Thoracic aorta (tissue), 2 donors: ENCODE results near the gene ADI1. TPM values are rescaled to one million over a fixed set of nuclear protein-coding genes. Genes with fewer than 3 reads are reported as not detected.

ENCODE experiments used
- ATAC-seq: fragments of 150-250 bp; one replicate; pipeline ENCODE4 v1.8.0; 2017; ENCODE audit warnings: low read depth; ENCODE audit not compliant: insufficient number of reproducible peaks, low FRiP score
- DNase-seq: peaks from one replicate; pipeline ENCODE4 v3.0.0-alpha.2; 2020; ENCODE audit warnings: low spot score
- H3K27ac ChIP-seq, 2 donors: fragments of 200-600 bp; sonication (generic); 1 replicate in 1 of 2; 2 replicates in 1 of 2; pipeline ENCODE4 v1.5.1; 2016; ENCODE audit warnings: mild to moderate bottlenecking in 2 of 2, moderate library complexity in 2 of 2
- H3K27me3 ChIP-seq: fragments of 200-600 bp; sonication (generic); replicated peaks from 2 replicates; pipeline ENCODE4 v1.6.0; 2016; ENCODE audit warnings: mild to moderate bottlenecking; ENCODE audit not compliant: insufficient read depth
- H3K36me3 ChIP-seq: fragments of 200-600 bp; sonication (generic); one replicate; pipeline ENCODE4 v1.5.1; 2016
- H3K4me1 ChIP-seq, 2 donors: fragments of 200-600 bp; sonication (generic); 1 replicate in 1 of 2; 2 replicates in 1 of 2; pipeline versions ENCODE4 v1.5.1 to v1.6.0; 2016; ENCODE audit warnings: low read depth in 2 of 2, mild to moderate bottlenecking in 1 of 2; ENCODE audit not compliant: control insufficient read depth in 1 of 2
- H3K4me3 ChIP-seq: fragments of 200-600 bp; sonication (generic); 2 replicates; pipeline ENCODE4 v1.5.1; 2016; ENCODE audit warnings: mild to moderate bottlenecking
- H3K9me3 ChIP-seq: fragments of 200-600 bp; sonication (generic); 2 replicates; pipeline ENCODE4 v1.5.1; 2016
- total RNA-seq, 2 donors: library from RNA; depleted of rRNA; stranded (reverse); fragments of >200 nt; gene quantifications; one replicate each; pipeline versions ENCODE4 v1.1.0 to v1.2.3, GENCODE V29; 2016
- TF ChIP-seq, protein P1 (sequence below): fragments of 200-600 bp; sonication (generic); IDR thresholded peaks from one replicate; pipeline ENCODE4 v1.5.1; 2019; ENCODE audit warnings: antibody characterized with exemption

ADI1 gene
- total RNA-seq, 2 donors from 2014 or later = 120 to 126 TPM

DNA sequence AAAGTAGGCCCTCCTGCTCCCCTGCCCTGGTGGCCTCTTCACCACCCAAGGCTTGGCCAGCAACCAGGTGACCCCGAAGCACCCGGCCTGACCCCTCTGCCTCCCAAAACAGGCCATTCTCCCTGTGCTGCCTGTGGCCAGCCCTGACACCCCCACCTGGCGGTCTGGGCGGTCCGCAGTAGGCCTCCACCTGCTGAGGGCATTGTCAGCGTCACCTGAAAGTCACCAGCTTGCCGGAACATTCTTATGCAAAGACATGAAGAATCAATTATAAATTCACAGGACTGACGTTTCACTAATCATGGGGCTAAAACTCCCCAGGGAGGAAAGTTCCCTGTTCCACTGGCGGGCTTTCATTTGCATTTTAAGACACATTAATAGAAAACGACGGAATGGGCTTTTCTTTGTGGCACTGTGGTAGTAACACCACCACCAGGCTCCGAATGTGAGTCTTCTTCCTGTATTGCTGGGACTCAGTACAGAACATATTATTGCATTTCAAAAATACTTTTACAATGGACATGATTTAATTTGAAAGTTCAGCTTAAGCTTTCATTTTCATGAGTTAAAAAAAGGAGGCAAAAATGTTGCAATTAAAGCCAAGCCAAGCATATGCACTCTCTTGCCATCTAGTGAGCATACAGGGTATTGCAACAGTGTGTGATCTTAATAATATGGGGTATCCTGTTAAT lies 57.4 kb downstream of the ADI1 start:
- H3K27ac ChIP-seq = peak overlapping the region; percentile 72 to 86
- H3K4me3 ChIP-seq = peak overlapping the region; percentile 44
- no peak for ATAC-seq
- no peaks in the 10 kb centered on the region for H3K27me3 ChIP-seq
- DNase-seq = no peak
- peaks cover 8 to 32% of the 10 kb centered on the region in 2 donors for H3K4me1 ChIP-seq
- peaks cover 14% of the 10 kb centered on the region for H3K36me3 ChIP-seq
- TF ChIP-seq, protein P1, sequence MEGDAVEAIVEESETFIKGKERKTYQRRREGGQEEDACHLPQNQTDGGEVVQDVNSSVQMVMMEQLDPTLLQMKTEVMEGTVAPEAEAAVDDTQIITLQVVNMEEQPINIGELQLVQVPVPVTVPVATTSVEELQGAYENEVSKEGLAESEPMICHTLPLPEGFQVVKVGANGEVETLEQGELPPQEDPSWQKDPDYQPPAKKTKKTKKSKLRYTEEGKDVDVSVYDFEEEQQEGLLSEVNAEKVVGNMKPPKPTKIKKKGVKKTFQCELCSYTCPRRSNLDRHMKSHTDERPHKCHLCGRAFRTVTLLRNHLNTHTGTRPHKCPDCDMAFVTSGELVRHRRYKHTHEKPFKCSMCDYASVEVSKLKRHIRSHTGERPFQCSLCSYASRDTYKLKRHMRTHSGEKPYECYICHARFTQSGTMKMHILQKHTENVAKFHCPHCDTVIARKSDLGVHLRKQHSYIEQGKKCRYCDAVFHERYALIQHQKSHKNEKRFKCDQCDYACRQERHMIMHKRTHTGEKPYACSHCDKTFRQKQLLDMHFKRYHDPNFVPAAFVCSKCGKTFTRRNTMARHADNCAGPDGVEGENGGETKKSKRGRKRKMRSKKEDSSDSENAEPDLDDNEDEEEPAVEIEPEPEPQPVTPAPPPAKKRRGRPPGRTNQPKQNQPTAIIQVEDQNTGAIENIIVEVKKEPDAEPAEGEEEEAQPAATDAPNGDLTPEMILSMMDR = peak; percentile 90
- H3K9me3 ChIP-seq = no peaks in the 10 kb centered on the region

DNA sequence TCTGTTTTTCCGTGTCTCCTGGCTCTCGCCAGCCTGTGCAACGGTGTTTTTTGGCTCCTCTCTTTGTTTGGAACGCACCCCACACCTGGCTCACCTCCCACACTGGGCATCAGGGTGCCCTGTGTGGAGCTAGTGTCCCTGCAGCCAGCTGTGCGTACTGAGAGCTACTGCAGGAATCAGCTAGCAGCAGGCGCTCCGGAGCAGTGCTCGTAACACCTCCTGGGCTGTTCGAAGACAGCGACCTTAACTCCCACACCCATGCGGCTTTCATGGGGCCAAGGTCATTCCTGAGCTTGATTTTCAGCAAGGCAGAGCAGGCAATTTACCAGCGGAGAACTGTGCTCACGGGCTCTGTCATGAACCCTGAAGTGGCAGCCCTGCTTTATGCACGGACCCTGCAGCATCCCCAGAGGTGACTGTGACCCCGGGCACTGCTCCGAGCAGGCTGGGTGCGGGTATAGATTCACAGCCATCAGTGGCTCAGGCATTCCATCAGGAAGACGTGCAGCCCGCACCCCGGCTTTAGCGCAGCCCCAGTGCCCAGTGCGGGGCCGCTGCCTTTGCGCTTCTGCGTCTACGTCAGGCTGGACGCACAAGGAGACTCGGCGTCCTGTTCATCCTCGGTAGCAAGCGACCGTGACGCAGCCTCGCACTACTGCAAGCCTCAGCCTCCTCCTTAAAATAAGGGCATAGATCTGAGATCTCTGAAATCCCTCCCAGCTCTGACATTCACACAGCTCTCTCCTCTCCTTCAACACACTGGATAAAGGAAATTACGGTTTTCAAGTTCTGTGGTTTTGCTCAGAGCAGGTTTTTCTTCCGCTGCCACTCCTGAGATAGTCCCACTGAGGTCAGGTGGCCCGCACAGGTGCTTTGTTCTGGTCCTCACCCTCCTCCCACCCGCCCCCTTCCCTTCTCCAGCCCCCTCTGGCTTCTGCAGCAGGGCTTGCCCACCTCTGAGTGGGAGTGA lies 58.2 kb downstream of the ADI1 start:
- no peak for ATAC-seq
- peaks cover 14% of the 10 kb centered on the region for H3K36me3 ChIP-seq
- DNase-seq = no peak

DNA sequence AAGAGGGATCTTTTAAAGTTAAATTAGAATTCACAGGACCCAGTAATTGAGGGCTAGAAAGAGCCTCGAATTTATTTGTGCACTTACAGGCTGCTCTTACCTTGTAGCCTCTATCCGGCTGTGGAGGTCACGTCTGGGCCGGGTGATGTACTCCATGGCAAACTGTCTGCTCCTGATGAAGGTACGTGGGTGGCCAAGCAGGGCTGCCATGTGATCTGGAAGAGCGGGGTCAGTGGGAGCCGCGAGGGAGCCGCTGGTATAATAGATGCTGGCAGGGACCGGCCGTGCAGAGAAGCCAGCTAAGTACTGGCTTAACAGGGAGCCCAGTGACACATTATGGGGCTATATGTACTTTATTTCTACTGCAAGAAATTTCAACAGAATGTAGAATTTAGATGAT lies 59.2 kb downstream of the ADI1 start:
- no peaks in the 10 kb centered on the region for H3K9me3 ChIP-seq
- no peak overlapping the region for H3K4me3 ChIP-seq
- peaks cover 0 to 14% of the 10 kb centered on the region in 2 donors for H3K4me1 ChIP-seq
- H3K27ac ChIP-seq = peak overlapping the region; percentile 72 to 86
- H3K36me3 ChIP-seq = peaks cover 14% of the 10 kb centered on the region
- no peak for DNase-seq
- H3K27me3 ChIP-seq = no peaks in the 10 kb centered on the region
- ATAC-seq = no peak
- TF ChIP-seq, protein P1 = no peak

More for the DNA sequence above, 58.2 kb downstream of the ADI1 start:
- no peak overlapping the region for H3K4me3 ChIP-seq
- H3K9me3 ChIP-seq = no peaks in the 10 kb centered on the region
- no peaks in the 10 kb centered on the region for H3K27me3 ChIP-seq
- TF ChIP-seq, protein P1 = no peak
- H3K27ac ChIP-seq = peak overlapping the region; percentile 72 to 86
- peaks cover 5 to 24% of the 10 kb centered on the region in 2 donors for H3K4me1 ChIP-seq

DNA sequence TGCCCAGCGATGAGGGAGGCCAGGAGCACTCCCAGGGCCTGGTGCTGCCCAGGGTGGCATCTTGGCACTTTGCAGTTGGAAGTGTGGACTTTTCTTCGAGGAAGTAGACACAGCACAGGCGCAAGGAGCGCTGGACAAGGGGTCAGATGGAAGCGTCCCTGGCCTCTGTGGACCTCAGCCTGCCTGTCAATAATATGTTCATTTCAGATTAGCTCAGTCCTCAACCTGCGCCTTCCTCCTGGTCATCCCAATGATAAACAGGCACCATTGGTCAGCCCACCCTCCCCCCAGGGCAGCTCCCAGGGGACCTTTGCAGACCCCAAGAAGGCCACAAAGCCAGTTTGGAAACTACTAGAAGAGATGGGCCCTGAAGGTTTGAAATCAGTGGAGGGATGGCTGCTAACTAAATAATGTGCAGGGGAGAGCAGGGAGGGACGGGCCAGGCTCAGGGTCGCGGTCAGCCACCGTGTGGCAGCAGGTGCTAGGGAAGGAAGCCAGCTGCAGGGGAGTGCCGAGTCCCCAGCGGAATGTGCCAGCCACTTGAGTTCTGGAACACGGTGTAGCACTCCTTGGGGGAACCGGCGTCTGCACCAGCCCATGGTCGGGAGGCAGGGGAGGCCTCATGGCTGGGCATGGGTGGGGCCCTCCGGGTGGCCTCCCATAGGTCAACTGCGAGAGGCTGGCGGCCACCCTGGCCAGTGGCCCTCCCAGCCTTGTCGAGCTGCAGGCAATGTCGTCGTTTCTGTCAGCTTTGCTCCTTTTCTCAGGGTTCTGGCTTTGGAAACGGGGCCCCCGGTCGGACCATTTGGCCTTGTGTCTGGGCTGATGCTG lies 59.9 kb downstream of the ADI1 start:
- H3K36me3 ChIP-seq = peaks cover 14% of the 10 kb centered on the region
- H3K27ac ChIP-seq = peak overlapping the region; percentile 72 to 86
- H3K27me3 ChIP-seq = no peaks in the 10 kb centered on the region
- H3K9me3 ChIP-seq = no peaks in the 10 kb centered on the region
- H3K4me3 ChIP-seq = no peak overlapping the region
- DNase-seq = no peak
- ATAC-seq = no peak
- TF ChIP-seq, protein P1 = no peak
- peaks cover 0 to 14% of the 10 kb centered on the region in 2 donors for H3K4me1 ChIP-seq
